Vein endothelial cell (primary cell): Measurements from ENCODE around the gene GFM1. TPM values are rescaled to one million over a fixed set of nuclear protein-coding genes. Genes with fewer than 3 reads are reported as not detected.

Experiments used
- small RNA-seq: library from RNA; depleted of rRNA; stranded (forward); fragments of <200 nt; gene quantifications from one replicate; pipeline ENCODE3, GENCODE V24; 2012
- total RNA-seq: library from RNA; depleted of rRNA; stranded (reverse); fragments of >200 nt; gene quantifications from 2 replicates; pipeline ENCODE4 v1.2.3, GENCODE V29; 2012

Gene GFM1
- 71.9 and 101 TPM in 2 replicates for total RNA-seq

GRCh38 chr3:158644345-158644908, at the start of gene GFM1:
GFM1 (plus strand) TSS chr3:158644527; CDS start chr3:158644635, 108 bp downstream.

GRCh38 chr3:158672215-158673176, 28.2 kb downstream of the GFM1 start, which contains the start of gene LXN:
LXN (minus strand) TSS chr3:158672648; CDS start chr3:158672478, 170 bp downstream.

GRCh38 chr3:158731938-158732855, 87.9 kb downstream of the GFM1 start, which contains the start of gene RARRES1:
RARRES1 (minus strand) TSS chr3:158732457; CDS start chr3:158732415, 42 bp downstream.

Small RNA genes lying within 50 kb of the gene (small RNA-seq; reads per million reads assigned to genes)
- gene AC025033.1 = not detected
- not detected for gene AC080013.6

Other genes starting within 250 kb of the GFM1 start
- 7.5 and 7.9 TPM in 2 replicates for gene MLF1, start 73.3 kb upstream of the GFM1 start, total RNA-seq
- 72.1 and 74.1 TPM in 2 replicates for gene LXN, start 28.1 kb downstream of the GFM1 start, total RNA-seq
- gene RARRES1, start 87.9 kb downstream of the GFM1 start, total RNA-seq = 0.96 and 1.3 TPM in 2 replicates
- gene MFSD1, start 157.5 kb downstream of the GFM1 start, total RNA-seq = 52.3 and 79.2 TPM in 2 replicates